GM18517 (cell line): ENCODE data around the gene ASB12.

Source experiments
- ATAC-seq: cut with Tn5 transposase; IDR thresholded peaks from one replicate; pipeline ENCODE4 v1.9.1; 2021; ENCODE audit warnings: mild to moderate bottlenecking, moderate library complexity; ENCODE audit not compliant: unreplicated experiment

Gene ASB12

DNA sequence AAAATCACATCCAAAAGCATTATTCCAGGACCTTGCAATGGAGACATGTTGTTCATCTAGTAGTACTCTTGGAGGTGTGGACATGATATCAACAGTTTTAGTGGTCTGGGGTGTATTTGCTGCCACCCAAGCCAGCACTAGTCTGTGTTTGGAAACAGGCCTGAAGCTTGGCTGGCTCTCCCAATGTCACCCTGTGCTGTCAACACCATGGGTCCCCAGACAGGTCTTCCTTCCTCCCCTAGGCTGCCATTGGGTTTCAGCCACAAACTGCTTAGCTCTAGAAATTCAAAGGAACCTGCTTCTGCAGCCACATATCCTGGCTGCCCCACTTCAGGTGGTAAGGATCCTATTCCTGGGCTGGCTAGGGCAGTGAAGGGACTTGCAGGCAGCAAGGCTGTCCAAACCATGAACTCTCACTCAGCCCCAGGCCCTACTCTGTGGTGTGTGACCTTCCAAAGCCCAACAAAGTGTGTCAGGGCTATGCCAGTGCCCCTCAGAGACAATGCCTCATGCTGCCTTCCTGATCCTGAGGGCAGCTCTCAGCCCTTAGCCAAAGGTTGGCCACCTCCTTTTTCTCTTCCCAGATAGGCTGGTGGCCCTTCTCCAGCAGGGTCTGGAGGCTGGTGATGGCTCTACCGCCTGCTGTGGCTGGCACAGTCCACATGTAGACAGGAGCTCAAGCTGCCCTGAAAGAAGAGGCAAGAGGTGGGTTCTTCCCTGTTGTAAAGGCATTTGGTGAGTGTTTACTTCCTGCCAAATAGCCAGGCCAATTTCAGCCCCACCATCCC is 43.2 kb downstream of the ASB12 start:
- no peak for ATAC-seq

DNA sequence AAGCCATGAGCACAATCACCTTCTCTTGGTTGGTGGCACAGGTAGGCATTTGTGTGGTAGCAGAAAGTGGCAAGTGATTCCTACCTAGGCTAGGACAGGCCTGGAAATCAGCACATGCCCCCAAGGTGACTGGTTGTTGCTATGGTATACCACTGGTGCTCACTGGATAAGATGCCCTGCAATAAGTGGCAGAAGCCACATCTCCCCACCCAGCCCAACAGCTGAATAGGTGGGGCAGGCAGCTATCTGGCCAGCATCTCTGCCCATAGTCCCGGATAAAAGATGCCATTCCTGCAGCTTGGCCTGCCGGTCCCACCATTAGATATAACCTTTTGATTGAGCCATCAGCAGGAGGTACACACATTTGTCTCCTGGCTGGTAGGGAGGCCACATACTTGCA is 46.0 kb downstream of the ASB12 start:
- no peak for ATAC-seq

DNA sequence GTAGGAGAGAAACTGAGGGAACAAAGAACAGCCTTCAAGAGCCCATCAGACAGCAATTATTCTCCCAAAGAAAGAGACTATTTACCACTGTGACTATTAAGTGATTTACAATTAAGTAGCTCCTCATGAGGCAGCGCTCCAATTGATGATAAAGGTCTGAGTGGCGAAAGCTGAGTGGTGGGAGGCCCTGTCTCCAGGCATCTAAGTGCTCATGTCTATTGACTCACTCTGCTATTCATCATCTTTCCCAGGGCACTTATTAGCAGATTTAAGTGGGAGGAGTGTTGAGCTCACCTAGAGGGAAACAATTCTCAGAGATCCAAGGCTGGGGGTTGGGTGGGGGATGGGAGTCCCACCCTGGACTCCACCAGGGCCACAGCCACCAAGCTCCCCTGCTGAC is 48.2 kb downstream of the ASB12 start:
- ATAC-seq = no peak

DNA sequence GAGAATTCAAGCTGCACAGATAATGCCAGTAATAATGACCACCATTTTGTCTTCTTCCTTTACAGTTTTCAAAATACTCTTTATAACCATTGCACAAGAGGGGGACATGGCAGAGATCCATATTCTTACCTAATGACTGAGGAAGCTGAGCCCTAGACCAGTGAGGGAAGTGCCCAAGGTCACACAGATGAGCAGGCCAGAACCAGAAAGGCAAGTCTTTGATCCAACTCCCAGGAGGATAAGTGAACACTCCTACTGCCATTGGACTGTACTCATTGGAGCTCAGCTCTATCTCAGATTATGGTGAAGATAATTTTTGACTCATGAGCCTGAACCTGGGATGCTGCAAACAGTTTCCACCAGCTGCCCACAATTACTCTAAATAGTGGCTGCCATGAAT is 53.5 kb downstream of the ASB12 start:
- ATAC-seq = no peak
